Suppressor macrophage treated with lipopolysaccharide for 4 hours (primary cell): Measurements from ENCODE around the gene ROR2.
"Not testable (repeated sequence)": the region's sequence is repeated elsewhere in the genome, so short reads cannot be mapped to it uniquely, and the experiment has no call there.

Experiments used
- DNase-seq: peaks from one replicate; pipeline ENCODE4 v3.0.0-alpha.2; 2020

The ROR2 gene

GRCh38 chr9:91659529-91660495, 290.2 kb downstream of the ROR2 start:
- no peak for DNase-seq

- no peak for DNase-seq
Measured at GRCh38 chr9:91658513-91659105, 291.4 kb downstream of the ROR2 start.

- DNase-seq = no peak
Measured at GRCh38 chr9:91657501-91657900, 292.5 kb downstream of the ROR2 start.

GRCh38 chr9:91655658-91656057, 294.4 kb downstream of the ROR2 start:
- DNase-seq = no peak

GRCh38 chr9:91655215-91655614, 294.8 kb downstream of the ROR2 start:
- no peak for DNase-seq

GRCh38 chr9:91654527-91654926, 295.5 kb downstream of the ROR2 start:
- no peak for DNase-seq

GRCh38 chr9:91647371-91647770, 302.7 kb downstream of the ROR2 start:
- no peak for DNase-seq

- no peak for DNase-seq
Measured at GRCh38 chr9:91646702-91647101, 303.3 kb downstream of the ROR2 start.

- DNase-seq = no peak
Measured at GRCh38 chr9:91644433-91644832, 305.6 kb downstream of the ROR2 start.

GRCh38 chr9:91643481-91644077, 306.4 kb downstream of the ROR2 start:
- DNase-seq = no peak

- DNase-seq = no peak
Measured at GRCh38 chr9:91642771-91643170, 307.3 kb downstream of the ROR2 start.

- no peak for DNase-seq
Measured at GRCh38 chr9:91640428-91640827, 309.6 kb downstream of the ROR2 start.

- DNase-seq = no peak
Measured at GRCh38 chr9:91639054-91639453, 311.0 kb downstream of the ROR2 start.

GRCh38 chr9:91634832-91635231, 315.2 kb downstream of the ROR2 start:
- DNase-seq = not testable (repeated sequence)

- DNase-seq = no peak
Measured at GRCh38 chr9:91629718-91630117, 320.3 kb downstream of the ROR2 start.

- no peak for DNase-seq
Measured at GRCh38 chr9:91628892-91629291, 321.1 kb downstream of the ROR2 start.

- no peak for DNase-seq
Measured at GRCh38 chr9:91625331-91625730, 324.7 kb downstream of the ROR2 start.

GRCh38 chr9:91623004-91623403, 327.0 kb downstream of the ROR2 start:
- no peak for DNase-seq

GRCh38 chr9:91622121-91622520, 327.9 kb downstream of the ROR2 start:
- DNase-seq = not testable (repeated sequence)

GRCh38 chr9:91614044-91614443, 336.0 kb downstream of the ROR2 start:
- DNase-seq = not testable (repeated sequence)

- DNase-seq = no peak
Measured at GRCh38 chr9:91611582-91611981, 338.4 kb downstream of the ROR2 start.

- no peak for DNase-seq
Measured at GRCh38 chr9:91606255-91606995, 343.6 kb downstream of the ROR2 start.
